Neuron (in vitro differentiated cells): ENCODE measurements around the gene ACAD11.
"Not testable (repeated sequence)": the region's sequence is repeated elsewhere in the genome, so short reads cannot be mapped to it uniquely, and the experiment has no call there.

Experiments used
- H2AFZ ChIP-seq: one replicate; pipeline ENCODE4 v1.6.1; 2013; ENCODE audit warnings: low read depth, mild to moderate bottlenecking, inconsistent platforms, low read length, moderate library complexity
- H3K27me3 ChIP-seq: one replicate; pipeline ENCODE4 v1.6.1; 2013; ENCODE audit warnings: low read length; ENCODE audit not compliant: insufficient read depth
- H3K36me3 ChIP-seq: one replicate; pipeline ENCODE4 v1.6.1; 2013; ENCODE audit warnings: low read length; ENCODE audit not compliant: insufficient read depth
- H3K4me1 ChIP-seq: one replicate; pipeline ENCODE4 v1.6.1; 2013; ENCODE audit warnings: low read length; ENCODE audit not compliant: insufficient read depth
- H3K4me3 ChIP-seq: 2 replicates; pipeline ENCODE4 v1.5.1; 2013; ENCODE audit warnings: mild to moderate bottlenecking, low read length, moderate library complexity
- H3K9me3 ChIP-seq: one replicate; pipeline ENCODE4 v1.6.1; 2013; ENCODE audit warnings: low read length

The ACAD11 gene

GRCh38 chr3:132615881-132616280, 43.7 kb downstream of the ACAD11 start:
- peaks cover 3% of the 10 kb centered on the region for H3K36me3 ChIP-seq
- no peaks in the 10 kb centered on the region for H3K27me3 ChIP-seq
- H2AFZ ChIP-seq: no peak overlapping the region
- H3K4me1 ChIP-seq: no peaks in the 10 kb centered on the region
- H3K9me3 ChIP-seq: peaks cover 1% of the 10 kb centered on the region
- H3K4me3 ChIP-seq: no peak overlapping the region

DNA sequence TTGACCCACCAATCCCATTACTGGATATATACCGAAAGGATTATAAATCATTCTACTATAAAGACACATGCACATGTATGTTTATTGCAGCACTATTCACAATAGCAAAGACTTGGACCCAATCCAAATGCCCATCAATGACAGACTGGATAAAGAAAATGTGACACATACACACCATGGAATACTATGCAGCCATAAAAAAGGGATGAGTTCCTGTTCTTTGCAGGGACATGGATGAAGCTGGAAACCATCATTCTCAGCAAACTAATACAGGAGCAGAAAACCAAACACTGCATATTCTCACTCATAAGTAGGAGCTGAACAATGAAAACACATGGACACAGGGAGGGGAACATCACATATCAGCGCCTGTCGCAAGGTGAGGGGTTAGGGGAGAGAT, 44.3 kb downstream of the ACAD11 start:
- not testable (repeated sequence) for H3K36me3 ChIP-seq, H3K4me1 ChIP-seq, H3K4me3 ChIP-seq, H2AFZ ChIP-seq, H3K9me3 ChIP-seq, H3K27me3 ChIP-seq

DNA sequence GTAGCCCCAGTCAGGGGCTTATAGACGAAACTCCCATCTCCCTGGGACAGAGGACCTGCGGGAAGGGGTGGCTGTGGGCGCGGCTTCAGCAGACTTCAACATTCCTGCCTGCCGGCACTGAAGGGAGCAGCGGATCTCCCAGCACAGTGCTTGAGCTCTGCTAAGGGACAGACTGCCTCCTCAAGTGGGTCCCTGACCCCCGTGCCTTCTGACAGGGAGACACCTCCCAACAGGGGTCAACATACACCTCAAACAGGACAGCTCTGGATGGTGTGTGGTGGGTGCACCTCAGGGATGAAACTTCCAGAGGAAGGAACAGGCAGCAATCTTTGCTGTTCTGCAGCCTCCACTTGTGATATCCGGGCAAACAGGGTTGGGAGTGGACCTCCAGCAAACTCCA, 53.0 kb downstream of the ACAD11 start:
- H3K4me3 ChIP-seq, H3K27me3 ChIP-seq, H3K4me1 ChIP-seq, H3K9me3 ChIP-seq, H2AFZ ChIP-seq: not testable (repeated sequence)
- H3K36me3 ChIP-seq: peaks cover 14% of the 10 kb centered on the region

- no peak overlapping the region for H3K4me3 ChIP-seq
- peaks cover 14% of the 10 kb centered on the region for H3K36me3 ChIP-seq
- no peaks in the 10 kb centered on the region for H3K9me3 ChIP-seq
- H3K4me1 ChIP-seq: no peaks in the 10 kb centered on the region
- H2AFZ ChIP-seq: no peak overlapping the region
- H3K27me3 ChIP-seq: no peaks in the 10 kb centered on the region
Measured at GRCh38 chr3:132606085-132606484, 53.5 kb downstream of the ACAD11 start.

DNA sequence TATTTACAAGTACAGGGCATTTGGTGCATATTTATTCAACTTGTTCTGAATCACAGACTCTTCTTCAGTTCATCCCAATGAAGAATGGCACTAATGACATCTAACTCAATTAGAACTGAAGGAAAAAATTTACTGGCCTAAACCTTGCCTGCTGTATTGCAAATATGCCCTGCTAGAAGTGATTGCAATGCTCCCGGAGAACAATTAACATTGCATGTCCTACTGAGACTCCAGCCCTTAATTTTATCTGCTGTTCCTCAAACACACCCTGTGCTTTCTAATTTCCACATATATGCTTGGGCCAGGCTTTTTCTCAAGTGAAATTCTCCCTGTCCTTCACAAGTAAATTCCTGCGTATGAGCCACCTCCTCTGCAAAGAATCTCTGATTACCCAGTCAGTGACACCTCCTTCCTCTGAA, 54.2 kb downstream of the ACAD11 start:
- H3K27me3 ChIP-seq: no peaks in the 10 kb centered on the region
- no peaks in the 10 kb centered on the region for H3K4me1 ChIP-seq
- no peaks in the 10 kb centered on the region for H3K9me3 ChIP-seq
- H2AFZ ChIP-seq: no peak overlapping the region
- H3K36me3 ChIP-seq: peaks cover 14% of the 10 kb centered on the region
- H3K4me3 ChIP-seq: no peak overlapping the region

GRCh38 chr3:132600614-132601013, 59.0 kb downstream of the ACAD11 start:
- not testable (repeated sequence) for H2AFZ ChIP-seq, H3K4me3 ChIP-seq, H3K4me1 ChIP-seq, H3K27me3 ChIP-seq, H3K9me3 ChIP-seq
- H3K36me3 ChIP-seq: peaks cover 25% of the 10 kb centered on the region

GRCh38 chr3:132598181-132598580, 61.4 kb downstream of the ACAD11 start:
- no peaks in the 10 kb centered on the region for H3K4me1 ChIP-seq
- H3K27me3 ChIP-seq: no peaks in the 10 kb centered on the region
- peaks cover 18% of the 10 kb centered on the region for H3K36me3 ChIP-seq
- no peak overlapping the region for H2AFZ ChIP-seq
- no peaks in the 10 kb centered on the region for H3K9me3 ChIP-seq
- H3K4me3 ChIP-seq: no peak overlapping the region

DNA sequence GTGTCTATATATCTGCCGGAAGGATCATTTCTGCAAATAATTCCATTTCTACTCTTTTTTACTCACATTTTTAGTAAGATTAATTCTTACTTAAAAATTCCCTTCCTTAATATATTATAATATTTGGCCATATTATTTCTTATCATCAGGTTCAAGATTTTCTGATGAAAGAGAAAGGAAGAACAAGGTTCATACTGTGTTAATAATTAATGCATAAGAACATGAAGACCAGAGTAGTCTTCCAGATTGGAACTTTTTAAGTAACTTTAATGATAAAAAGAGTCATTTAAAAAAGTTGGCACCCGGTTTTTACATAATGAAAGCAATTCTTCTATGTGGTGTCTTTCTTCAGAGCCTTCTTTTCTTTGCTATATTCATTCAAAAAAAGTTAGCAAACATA, 61.9 kb downstream of the ACAD11 start:
- Histone ChIP-seq H2AFZ (no peak overlapping the region), H3K36me3 (peaks cover 13% of the 10 kb centered on the region), H3K9me3 (no peaks in the 10 kb centered on the region), H3K27me3 (no peaks in the 10 kb centered on the region), H3K4me1 (no peaks in the 10 kb centered on the region), H3K4me3 (no peak overlapping the region)

DNA sequence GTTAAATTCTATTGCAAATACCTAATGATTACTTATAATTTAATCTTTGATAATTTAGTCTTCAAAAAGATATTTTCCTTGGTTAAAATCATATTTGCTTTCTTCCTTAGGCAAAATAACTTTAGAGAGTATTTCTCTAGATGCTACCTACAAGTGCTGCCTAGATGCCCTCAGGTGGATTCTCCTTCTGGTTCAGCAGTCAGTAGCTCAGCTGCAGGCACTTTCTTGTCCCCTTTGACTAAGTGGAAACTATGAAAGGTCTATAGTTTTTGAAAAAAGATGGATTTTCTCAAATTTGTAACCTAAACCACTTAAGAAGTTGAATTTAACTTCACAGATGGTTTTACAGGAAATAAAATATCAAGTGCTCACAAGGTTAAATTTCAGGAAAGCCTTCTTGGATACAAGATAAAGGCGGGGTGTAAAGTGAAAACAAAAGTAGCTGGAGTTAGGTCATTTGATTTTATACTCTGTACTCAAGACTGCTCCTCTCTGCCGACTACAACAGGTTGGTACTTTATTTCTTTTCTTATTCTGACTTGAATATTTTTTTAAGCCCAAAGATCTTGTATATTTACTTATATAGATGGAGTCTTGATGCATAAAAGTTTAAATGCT, 62.7 kb downstream of the ACAD11 start, which contains the start of gene ACKR4:
Gene ACKR4 (plus strand): TSS at position 455 of the 618 bp plus-strand sequence. CDS start 3,128 bp downstream, outside the sequence.
- no peaks in the 10 kb centered on the region for H3K27me3 ChIP-seq
- H3K4me3 ChIP-seq: no peak within 1 kb of the TSS
- no peaks in the 10 kb centered on the region for H3K9me3 ChIP-seq
- peaks cover 11% of the 10 kb centered on the region for H3K36me3 ChIP-seq
- H3K4me1 ChIP-seq: no peaks in the 10 kb centered on the region
- H2AFZ ChIP-seq: no peak within 1 kb of the TSS

DNA sequence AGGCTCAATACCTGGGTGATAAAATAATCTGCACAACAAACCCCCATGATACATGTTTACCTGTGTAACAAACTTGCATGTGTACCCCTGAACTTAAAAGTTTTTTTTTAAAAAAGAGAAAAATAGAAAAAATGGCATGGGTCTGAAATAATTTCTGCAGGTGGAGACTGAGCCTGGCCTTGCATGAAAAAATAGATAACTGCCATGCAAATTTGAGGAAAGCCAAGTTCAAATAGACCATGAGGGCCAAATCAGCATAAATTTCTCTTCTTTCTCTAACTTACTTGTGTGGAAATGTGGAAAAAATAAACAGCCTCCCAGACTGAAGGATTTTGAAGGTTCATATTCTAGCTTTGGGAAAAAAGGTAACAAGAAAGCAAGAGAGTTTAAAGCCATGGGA, 63.3 kb downstream of the ACAD11 start:
- H3K4me1 ChIP-seq: no peaks in the 10 kb centered on the region
- no peaks in the 10 kb centered on the region for H3K27me3 ChIP-seq
- H3K4me3 ChIP-seq: no peak overlapping the region

DNA sequence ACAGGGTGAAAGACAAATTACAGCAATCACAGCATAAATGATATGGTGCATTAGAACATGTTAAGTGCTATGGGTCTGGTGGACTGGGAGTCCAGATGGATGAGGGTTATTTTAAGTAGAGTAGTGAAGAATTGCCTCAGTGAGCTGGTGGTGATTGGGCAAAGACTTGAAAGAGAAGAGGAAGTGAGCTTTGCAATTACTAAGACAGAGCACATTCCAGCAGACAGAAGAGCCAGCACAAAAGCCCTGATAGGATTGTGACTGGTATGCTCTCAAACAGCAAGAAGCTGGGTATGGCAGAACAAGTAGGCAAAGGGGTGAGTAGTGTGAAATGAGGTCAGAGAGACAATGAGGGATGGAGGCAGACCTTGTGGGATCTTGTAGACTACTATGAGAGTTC, 64.6 kb downstream of the ACAD11 start:
- no peaks in the 10 kb centered on the region for H3K27me3 ChIP-seq
- H2AFZ ChIP-seq: no peak overlapping the region
- no peaks in the 10 kb centered on the region for H3K9me3 ChIP-seq
- H3K36me3 ChIP-seq: peaks cover 11% of the 10 kb centered on the region
- no peak overlapping the region for H3K4me3 ChIP-seq
- H3K4me1 ChIP-seq: no peaks in the 10 kb centered on the region

More for the DNA sequence above, 63.3 kb downstream of the ACAD11 start:
- H3K36me3 ChIP-seq: peaks cover 11% of the 10 kb centered on the region
- no peak overlapping the region for H2AFZ ChIP-seq
- no peaks in the 10 kb centered on the region for H3K9me3 ChIP-seq

DNA sequence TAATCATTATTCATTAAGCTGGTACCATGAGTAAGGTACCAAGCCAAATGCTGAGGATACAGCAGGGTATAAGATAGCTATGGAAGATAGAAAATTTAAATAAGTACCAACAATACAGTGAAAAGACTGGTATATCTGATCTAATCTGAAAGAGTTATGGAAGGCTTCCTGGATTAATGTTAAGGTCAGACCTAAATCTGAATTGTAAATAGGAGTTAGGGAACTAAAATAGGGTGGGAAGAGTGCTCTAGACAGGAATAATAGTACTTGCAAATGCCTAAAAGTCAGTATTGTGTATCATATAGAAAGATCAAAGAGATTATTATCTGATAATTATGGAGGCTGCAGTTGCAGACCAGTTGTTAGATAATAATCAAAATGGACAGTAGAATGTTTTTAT, 65.1 kb downstream of the ACAD11 start:
- no peaks in the 10 kb centered on the region for H3K27me3 ChIP-seq
- H3K4me3 ChIP-seq: no peak overlapping the region
- no peak overlapping the region for H2AFZ ChIP-seq
- no peaks in the 10 kb centered on the region for H3K4me1 ChIP-seq
- peaks cover 11% of the 10 kb centered on the region for H3K36me3 ChIP-seq
- H3K9me3 ChIP-seq: no peaks in the 10 kb centered on the region

GRCh38 chr3:132593947-132594323, 65.7 kb downstream of the ACAD11 start:
- Histone ChIP-seq H3K36me3 (peaks cover 11% of the 10 kb centered on the region), H3K4me1 (no peaks in the 10 kb centered on the region), H3K4me3 (no peak overlapping the region), H3K27me3 (no peaks in the 10 kb centered on the region), H3K9me3 (no peaks in the 10 kb centered on the region), H2AFZ (no peak overlapping the region)

DNA sequence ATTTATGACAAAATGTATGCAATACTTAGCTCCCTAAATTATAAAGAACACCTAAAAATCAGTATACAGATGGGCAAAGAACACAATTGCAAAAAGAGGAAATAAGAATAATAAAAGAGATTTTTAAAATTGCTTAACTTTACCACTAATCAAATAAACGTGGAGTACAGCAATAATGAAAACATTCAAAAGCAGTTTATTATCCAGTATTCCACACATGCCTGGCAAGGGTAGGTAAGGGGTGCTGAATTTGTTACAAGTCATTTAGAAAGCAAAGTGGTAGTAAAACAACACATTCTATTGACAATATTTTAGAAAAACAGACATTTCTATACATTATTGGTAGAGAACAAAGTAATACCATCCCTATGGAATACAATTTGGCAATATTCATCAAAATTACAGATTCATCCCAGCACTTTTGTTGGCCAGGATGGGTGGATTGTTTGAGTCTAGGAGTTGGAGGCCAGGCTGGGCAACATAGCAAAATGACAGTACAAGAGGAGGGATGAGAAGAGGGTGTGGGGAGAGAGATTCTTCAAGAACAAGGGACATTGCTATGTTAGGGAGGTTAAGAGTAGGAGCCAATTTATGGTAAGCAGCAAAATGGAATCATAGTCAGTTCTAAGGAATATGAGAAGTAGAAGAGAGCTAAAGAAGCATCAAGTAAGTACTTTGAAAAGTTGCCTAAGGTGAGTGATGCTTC, 66.2 kb downstream of the ACAD11 start:
- no peaks in the 10 kb centered on the region for H3K9me3 ChIP-seq
- H3K4me1 ChIP-seq: no peaks in the 10 kb centered on the region
- H3K36me3 ChIP-seq: peaks cover 6% of the 10 kb centered on the region
- H3K4me3 ChIP-seq: no peak overlapping the region
- H3K27me3 ChIP-seq: no peaks in the 10 kb centered on the region
- no peak overlapping the region for H2AFZ ChIP-seq
